Ovary (tissue), 9 donors: ENCODE measurements around the gene TCF7L1. TPM values are rescaled to one million over a fixed set of nuclear protein-coding genes. Genes with fewer than 3 reads are reported as not detected.
A peak's percentile ranks its signal among the peaks of the same experiment; 100 is the strongest.

Experiments
- DNase-seq, 5 donors: peaks; one replicate each; pipeline ENCODE4 v3.0.0-alpha.2; 2019 to 2020
- H3K27ac ChIP-seq, 2 donors: fragments of 200-600 bp; one replicate each; pipeline versions ENCODE4 v1.5.1 to v1.8.0; 2019 to 2022
- H3K27me3 ChIP-seq: fragments of 200-600 bp; one replicate; pipeline ENCODE4 v1.8.0; 2022
- H3K36me3 ChIP-seq: fragments of 200-600 bp; sonication (generic); one replicate; pipeline ENCODE4 v1.5.1; 2019
- H3K4me1 ChIP-seq: one replicate; pipeline ENCODE4 v1.8.1; 2013; ENCODE audit warnings: mild to moderate bottlenecking, moderate library complexity; ENCODE audit not compliant: insufficient read depth
- H3K4me3 ChIP-seq: fragments of 200-600 bp; sonication (generic); one replicate; pipeline ENCODE4 v1.5.1; 2017
- H3K9me3 ChIP-seq, 2 donors: fragments of 200-600 bp in 1 of 2; sonication (generic) in 1 of 2; one replicate each; pipeline versions ENCODE4 v1.5.1 to v1.8.1; 2013 to 2019; ENCODE audit warnings: mild to moderate bottlenecking in 1 of 2, moderate library complexity in 1 of 2
- CTCF ChIP-seq, 3 donors: fragments of 450-650 bp in 2 of 3; fragments of 200-600 bp in 1 of 3; IDR thresholded peaks; one replicate each; pipeline versions ENCODE4 v1.5.1 to v1.8.0; 2016 to 2022; ENCODE audit warnings: antibody characterized with exemption in 3 of 3, mild to moderate bottlenecking in 1 of 3
- EP300 ChIP-seq: sonication (generic); formaldehyde crosslinking; IDR thresholded peaks from one replicate; pipeline ENCODE4 v1.6.1; 2017; ENCODE audit warnings: antibody characterized with exemption
- POLR2A ChIP-seq: fragments of 450-650 bp; IDR thresholded peaks from one replicate; pipeline ENCODE4 v1.6.1; 2017; ENCODE audit warnings: antibody characterized with exemption, mild to moderate bottlenecking, moderate library complexity
- WGBS, 3 donors: extraction: QIAGEN DNeasy Blood & Tissue Kit in 1 of 3; methylation state at CpG; one replicate each; pipeline versions ENCODE4 v1.1.5 to v1.1.7; 2013 to 2017; 5-methylcytosine and 5-hydroxymethylcytosine counted together
- intact Hi-C, 4 donors: fragments of 100-400 bp; cut with DNase I; formaldehyde crosslinking; loops; one replicate each; pipeline versions ENCODE4 v1.11.0 to v1.15.1; 2022 to 2023
- polyA plus RNA-seq, 2 donors: library from polyadenylated mRNA; stranded (reverse); fragments of 200-250 nt in 1 of 2; fragments of 350-450 nt in 1 of 2; fragmentation: Illumina TruSeq in 1 of 2; extraction: RNeasy Lipid Tissue Mini Kit (QIAGEN cat#74804) in 1 of 2; gene quantifications; one replicate each; pipeline ENCODE4 v1.2.3, GENCODE V29; 2013 to 2014
- total RNA-seq, 7 donors: library from RNA; depleted of rRNA in 2 of 7; stranded (reverse); fragments of >200 nt in 2 of 7; fragmentation: NEBNext Ultra II Directional in 3 of 7; extraction: Animal tissue kit (Norgen Biotek cat#: 25700) in 3 of 7; gene quantifications; one replicate each; pipeline versions ENCODE4 v1.1.0 to v1.2.4, GENCODE V29; 2016 to 2023
- donor health status: DM: no; HTN: no; CAD: no; lungs with moderate emphysema.
- donor health status: DM: no; HTN: no; CAD: no.
- donor health status: Bipolar disorder and iron deficiency.
- donor health status: DM: yes; HTN: yes; CAD: no.
- donor health status: DM: no; HTN: no; CAD: no.
- donor health status: DM: yes; HTN: yes; CAD: no.

The TCF7L1 gene
- total and polyA plus RNA-seq, 9 donors, result 5.2 to 29.8 (median 23.9) TPM

- H3K4me1 ChIP-seq, result peaks cover 1% of the 10 kb centered on the region
- intact Hi-C loops, result loop anchor here (5.0 to 10.0 kb wide), 5 partner anchors 67 to 421 kb away; no protein-coding TSS in a partner anchor
- DNase-seq, result peak; percentile 59 to 74 (median 70)
- no peak for TF ChIP-seq EP300
- no peak for TF ChIP-seq POLR2A
- no peak for TF ChIP-seq CTCF (IDR thresholded peaks at IDR 0.05)
- no peaks in the 10 kb centered on the region for H3K36me3 ChIP-seq
- no peaks in the 10 kb centered on the region for H3K27me3 ChIP-seq
- peak overlapping the region; percentile 79 for H3K4me3 ChIP-seq
- peak overlapping the region; percentile 72 to 95 for H3K27ac ChIP-seq
- WGBS, 3 donors, result 0 to 1% (median 1%) methylated on average over 19 to 57 of the region's 57 CpGs
- no peaks in the 10 kb centered on the region for H3K9me3 ChIP-seq
These were observed 611 bp downstream of the TCF7L1 start for GRCh38 chr2:85133751-85134254.

- WGBS, 3 donors, result 1 to 8% (median 1%) methylated on average over 24 to 45 of the region's 45 CpGs
- H3K4me3 ChIP-seq, result peak overlapping the region; percentile 79
These were observed 1.2 kb downstream of the TCF7L1 start for GRCh38 chr2:85134255-85134895.

GRCh38 chr2:85134896-85135659 lies 1.9 kb downstream of the TCF7L1 start:
- intact Hi-C loops, result loop anchor here (5.0 to 10.0 kb wide), 5 partner anchors 68 to 420 kb away; no protein-coding TSS in a partner anchor
- Histone ChIP-seq H3K4me1 (peaks cover 1% of the 10 kb centered on the region), H3K27me3 (no peaks in the 10 kb centered on the region), H3K9me3 (no peaks in the 10 kb centered on the region), H3K4me3 (peak overlapping the region; percentile 79), H3K27ac (peak overlapping the region; percentile 72 to 95), H3K36me3 (no peaks in the 10 kb centered on the region)
- no peak for TF ChIP-seq EP300
- no peak for TF ChIP-seq POLR2A
- no peak for TF ChIP-seq CTCF (IDR thresholded peaks at IDR 0.05)
- 51 to 56% (median 51%) methylated on average over 46 of the region's 46 CpGs for WGBS, 3 donors
- peak in 4 of 5 donors; percentile 11 to 43 (median 42) for DNase-seq

More at GRCh38 chr2:85134255-85134895, 1.2 kb downstream of the TCF7L1 start:
- H3K36me3 ChIP-seq, result no peaks in the 10 kb centered on the region
- no peaks in the 10 kb centered on the region for H3K9me3 ChIP-seq
- H3K4me1 ChIP-seq, result peaks cover 1% of the 10 kb centered on the region
- intact Hi-C loops, result loop anchor here (5.0 to 10.0 kb wide), 5 partner anchors 67 to 420 kb away; no protein-coding TSS in a partner anchor
- TF ChIP-seq EP300 (no peak), CTCF (IDR thresholded peaks at IDR 0.05) (no peak), POLR2A (no peak)
- no peaks in the 10 kb centered on the region for H3K27me3 ChIP-seq
- peak; percentile 57 to 77 (median 70) for DNase-seq
- peak overlapping the region; percentile 72 to 95 for H3K27ac ChIP-seq

GRCh38 chr2:85135660-85135914 lies 2.4 kb downstream of the TCF7L1 start:
- WGBS, 3 donors, result 92 to 93% (median 93%) methylated on average over 4 of the region's 4 CpGs
- Histone ChIP-seq H3K4me3 (no peak overlapping the region), H3K36me3 (no peaks in the 10 kb centered on the region), H3K27ac (no peak overlapping the region), H3K4me1 (peaks cover 1% of the 10 kb centered on the region), H3K27me3 (no peaks in the 10 kb centered on the region), H3K9me3 (no peaks in the 10 kb centered on the region)
- intact Hi-C loops, result loop anchor here in 2 of 4 donors (5.0 to 10.0 kb wide), 2 partner anchors 147 to 419 kb away; no protein-coding TSS in a partner anchor
- no peak for TF ChIP-seq CTCF (IDR thresholded peaks at IDR 0.05)
- no peak for TF ChIP-seq POLR2A
- TF ChIP-seq EP300, result no peak
- no peak for DNase-seq
